HK-2 (cell line): ENCODE measurements around the gene ZNG1F.
"Not testable (repeated sequence)": the region's sequence is repeated elsewhere in the genome, so short reads cannot be mapped to it uniquely, and the experiment has no call there.

ENCODE experiments used
- DNase-seq: peaks from one replicate; pipeline ENCODE4 v3.0.0-alpha.2; 2018; ENCODE audit not compliant: unreplicated experiment

ZNG1F gene

GRCh38 chr9:41123396-41123795 is 65.7 kb downstream of the ZNG1F start:
- not testable (repeated sequence) for DNase-seq

- not testable (repeated sequence) for DNase-seq
These were observed 68.4 kb downstream of the ZNG1F start for GRCh38 chr9:41120696-41121095.

- not testable (repeated sequence) for DNase-seq
These were observed 69.4 kb downstream of the ZNG1F start for GRCh38 chr9:41119719-41120118.

GRCh38 chr9:41119311-41119710 is 69.8 kb downstream of the ZNG1F start:
- not testable (repeated sequence) for DNase-seq

GRCh38 chr9:41113348-41113747 is 75.8 kb downstream of the ZNG1F start:
- not testable (repeated sequence) for DNase-seq

- DNase-seq: not testable (repeated sequence)
These were observed 77.7 kb downstream of the ZNG1F start for GRCh38 chr9:41111414-41111813.

- DNase-seq: not testable (repeated sequence)
These were observed 78.2 kb downstream of the ZNG1F start for GRCh38 chr9:41110913-41111312.

GRCh38 chr9:41109253-41109652 is 79.9 kb downstream of the ZNG1F start:
- DNase-seq: not testable (repeated sequence)

GRCh38 chr9:41108816-41109215 is 80.3 kb downstream of the ZNG1F start:
- not testable (repeated sequence) for DNase-seq

GRCh38 chr9:41106472-41107116 is 82.5 kb downstream of the ZNG1F start:
- DNase-seq: not testable (repeated sequence)

- DNase-seq: not testable (repeated sequence)
These were observed 83.4 kb downstream of the ZNG1F start for GRCh38 chr9:41105557-41106253.

GRCh38 chr9:41104542-41104941 is 84.6 kb downstream of the ZNG1F start:
- DNase-seq: not testable (repeated sequence)

- not testable (repeated sequence) for DNase-seq
These were observed 88.6 kb downstream of the ZNG1F start for GRCh38 chr9:41100508-41100907.

GRCh38 chr9:41098759-41099158 is 90.4 kb downstream of the ZNG1F start:
- not testable (repeated sequence) for DNase-seq

- DNase-seq: not testable (repeated sequence)
These were observed 94.1 kb downstream of the ZNG1F start for GRCh38 chr9:41095060-41095459.

GRCh38 chr9:41094010-41094773 is 94.9 kb downstream of the ZNG1F start:
- DNase-seq: not testable (repeated sequence)

GRCh38 chr9:41090922-41091321 is 98.2 kb downstream of the ZNG1F start:
- not testable (repeated sequence) for DNase-seq

- DNase-seq: not testable (repeated sequence)
These were observed 98.7 kb downstream of the ZNG1F start for GRCh38 chr9:41090386-41090785.

- DNase-seq: not testable (repeated sequence)
These were observed 100.6 kb downstream of the ZNG1F start for GRCh38 chr9:41088450-41089059.

- not testable (repeated sequence) for DNase-seq
These were observed 101.2 kb downstream of the ZNG1F start for GRCh38 chr9:41087929-41088328.

- not testable (repeated sequence) for DNase-seq
These were observed 101.8 kb downstream of the ZNG1F start for GRCh38 chr9:41087157-41087780.
